ENCODE data around the gene CDH13. TPM values are rescaled to one million over a fixed set of nuclear protein-coding genes. Genes with fewer than 3 reads are reported as not detected.

Gene CDH13
- polyA plus RNA-seq, 2 of the 4 experiments (the other 2 are of a cell fraction) = not detected

GRCh38 chr16:83842756-83843507 is 1216.2 kb downstream of the CDH13 start:
- Histone ChIP-seq H3K27ac (no peak overlapping the region), H3K9me3 (no peaks in the 10 kb centered on the region), H3K4me2 (no peak overlapping the region), H3K4me3 (no peak overlapping the region), H3K4me1 (no peaks in the 10 kb centered on the region)
- TF ChIP-seq REST (IDR thresholded peaks at IDR 0.05) = no peak
- TF ChIP-seq HOXB5 (CRISPR knock-in tag; IDR thresholded peaks at IDR 0.05) = no peak
- no peak for TF ChIP-seq CBX2 (IDR thresholded peaks at IDR 0.05; ENCODE audit: borderline replicate concordance, low read depth)
- TF ChIP-seq ZSCAN20 (CRISPR knock-in tag; IDR thresholded peaks at IDR 0.05) = no peak
- no peak for TF ChIP-seq CHD4 (IDR thresholded peaks at IDR 0.05; ENCODE audit: borderline replicate concordance)
- no peak for TF ChIP-seq NR3C1 (IDR thresholded peaks at IDR 0.05)
- TF ChIP-seq HOXB13 (CRISPR knock-in tag; IDR thresholded peaks at IDR 0.05; ENCODE audit: low read depth) = no peak
- no peak for TF ChIP-seq POLR2A (IDR thresholded peaks at IDR 0.05; ENCODE audit: low read length)
- no peak for TF ChIP-seq RAD21 (conservative IDR thresholded peaks at IDR 0.05 in 1 of 2, IDR thresholded peaks at IDR 0.05 in 1 of 2)
- TF ChIP-seq MAX (IDR thresholded peaks at IDR 0.05) = no peak
- TF ChIP-seq JUN (IDR thresholded peaks at IDR 0.05) = no peak
- TF ChIP-seq HEYL (CRISPR knock-in tag; IDR thresholded peaks at IDR 0.05) = no peak
- TF ChIP-seq POLR2AphosphoS2 (conservative IDR thresholded peaks at IDR 0.05; ENCODE audit: low read length) = no peak
- no peak for TF ChIP-seq PBX3 (IDR thresholded peaks at IDR 0.05)
- TF ChIP-seq RARB (CRISPR knock-in tag; IDR thresholded peaks at IDR 0.05) = no peak
- TF ChIP-seq CEBPB (IDR thresholded peaks at IDR 0.05) = no peak
- no peak for TF ChIP-seq ZNF302 (CRISPR knock-in tag; IDR thresholded peaks at IDR 0.05)
- DNase-seq (ENCODE audit: low read depth in 1 of 2, low spot score in 1 of 2) (no peak), FAIRE-seq (no peak), ATAC-seq (no peak)
- CTCF ChIA-PET = no interaction called here
- 46% methylated on average over 9 of the region's 9 CpGs for WGBS (ENCODE audit: missing lambda C conversion rate)
- POLR2A ChIA-PET = no interaction called here

GRCh38 chr16:83843657-83844056 is 1216.9 kb downstream of the CDH13 start:
- H3K4me2 ChIP-seq = no peak overlapping the region
- H3K9me3 ChIP-seq = no peaks in the 10 kb centered on the region
- no peak overlapping the region for H3K4me3 ChIP-seq
- DNase-seq (ENCODE audit: low read depth in 1 of 2, low spot score in 1 of 2) (no peak), FAIRE-seq (no peak), ATAC-seq (no peak)
- CTCF ChIA-PET = no interaction called here
- TF ChIP-seq USF2 (IDR thresholded peaks at IDR 0.05) (no peak), EHF (CRISPR knock-in tag; IDR thresholded peaks at IDR 0.05) (no peak), NFE2L2 (conservative IDR thresholded peaks at IDR 0.05; ENCODE audit: low read length) (no peak), RAD21 (conservative IDR thresholded peaks at IDR 0.05 in 1 of 2, IDR thresholded peaks at IDR 0.05 in 1 of 2) (no peak), NPAS2 (CRISPR knock-in tag; IDR thresholded peaks at IDR 0.05; ENCODE audit: borderline replicate concordance) (no peak), PBX3 (IDR thresholded peaks at IDR 0.05) (no peak), CHD4 (IDR thresholded peaks at IDR 0.05; ENCODE audit: borderline replicate concordance) (no peak), TFCP2L1 (CRISPR knock-in tag; IDR thresholded peaks at IDR 0.05) (no peak), CBX8 (IDR thresholded peaks at IDR 0.05) (no peak), FOSL2 (IDR thresholded peaks at IDR 0.05) (no peak), FOSL2 (CRISPR knock-in tag; IDR thresholded peaks at IDR 0.05) (no peak), JUNB (IDR thresholded peaks at IDR 0.05) (no peak), FOXS1 (CRISPR knock-in tag; IDR thresholded peaks at IDR 0.05) (no peak), ESRRA (IDR thresholded peaks at IDR 0.05; ENCODE audit: borderline replicate concordance, low read length) (no peak), CEBPB (IDR thresholded peaks at IDR 0.05) (no peak), EP300 (IDR thresholded peaks at IDR 0.05) (no peak)
- WGBS (ENCODE audit: missing lambda C conversion rate) = 77% methylated on average over 10 of the region's 10 CpGs
- POLR2A ChIA-PET = no interaction called here
- no peaks in the 10 kb centered on the region for H3K4me1 ChIP-seq
- no peak overlapping the region for H3K27ac ChIP-seq
